GM19240 (cell line): ENCODE data around the gene SCN10A.

Experiments used
- DNase-seq: peaks from one replicate; pipeline ENCODE4 v3.0.0; 2011; ENCODE audit warnings: low spot score; ENCODE audit not compliant: insufficient read length

Gene SCN10A

DNA sequence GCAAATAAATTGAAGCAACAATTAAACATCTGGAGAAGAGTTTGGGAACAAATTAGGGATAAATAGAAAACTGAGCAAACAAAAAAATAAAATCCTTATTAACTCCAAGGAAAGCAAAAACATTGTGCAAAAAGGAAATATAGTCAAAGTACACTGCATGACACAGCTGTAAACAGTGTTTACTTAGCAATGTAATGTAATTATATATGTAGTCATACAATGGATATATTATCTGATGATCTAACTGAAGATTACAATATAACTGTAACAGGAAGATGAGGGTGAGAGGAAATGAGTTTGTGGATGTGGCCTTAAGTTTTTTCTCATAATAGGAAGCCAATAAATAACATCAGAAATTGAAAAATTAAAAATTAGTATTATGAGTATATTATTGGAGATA lies 42.5 kb downstream of the SCN10A start:
- no peak for DNase-seq

DNA sequence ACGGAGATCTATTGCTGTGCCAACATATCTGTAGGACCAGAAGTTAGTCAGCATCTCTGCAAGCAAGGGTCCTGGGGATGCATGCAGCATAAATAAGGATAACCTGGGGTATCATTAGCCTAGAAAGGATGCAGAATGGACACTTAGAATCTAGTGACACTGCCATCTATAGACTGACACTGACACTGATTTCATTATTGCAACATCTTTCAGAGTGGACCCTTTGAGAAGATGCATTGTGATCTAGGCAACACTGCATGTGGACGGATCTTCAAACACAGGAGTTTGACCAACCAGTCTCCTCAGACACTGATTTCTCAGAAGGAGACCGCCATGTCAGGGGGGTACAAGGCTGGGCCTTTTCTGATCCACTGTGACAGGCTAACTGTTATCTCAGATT lies 52.4 kb downstream of the SCN10A start:
- DNase-seq, result no peak

DNA sequence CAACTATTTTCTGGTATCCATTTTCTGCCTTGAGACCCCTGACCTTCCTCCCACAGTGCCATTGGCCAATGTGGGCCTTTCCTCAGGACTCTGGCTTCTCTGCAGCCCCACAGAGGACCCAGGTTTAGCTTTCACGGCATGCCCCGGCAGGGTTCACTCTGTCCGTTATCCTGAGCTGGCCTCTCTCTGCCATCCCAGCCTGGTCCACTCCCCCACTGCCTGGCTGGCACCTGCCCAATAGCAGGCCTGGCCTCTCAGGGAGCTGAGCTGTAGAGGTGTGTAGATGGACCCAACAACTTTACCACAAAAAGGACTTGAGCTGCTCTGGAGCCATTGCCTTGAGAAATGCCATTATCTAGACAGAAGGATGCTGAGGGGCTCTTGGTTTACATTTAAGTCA lies 57.5 kb downstream of the SCN10A start:
- DNase-seq, result no peak

DNA sequence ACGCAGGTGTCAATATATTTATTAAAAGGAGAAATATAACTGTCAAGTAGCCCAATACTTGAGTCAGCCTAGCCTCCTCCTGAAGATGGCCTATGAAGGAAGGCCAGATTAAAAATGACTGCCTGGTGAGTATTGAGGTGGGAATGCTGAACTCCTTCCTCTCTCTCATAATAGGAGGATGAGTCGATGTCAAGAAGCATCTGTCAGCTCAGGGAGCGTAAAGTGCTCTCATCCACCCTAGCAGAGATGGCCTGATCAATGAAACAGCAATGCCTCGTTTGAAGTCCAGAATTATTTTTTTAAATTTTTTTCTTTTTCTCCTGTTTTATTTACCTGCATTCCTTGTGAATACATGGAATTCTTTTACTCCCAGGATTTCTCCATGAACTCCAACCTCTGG lies 58.3 kb downstream of the SCN10A start:
- DNase-seq, result no peak

DNA sequence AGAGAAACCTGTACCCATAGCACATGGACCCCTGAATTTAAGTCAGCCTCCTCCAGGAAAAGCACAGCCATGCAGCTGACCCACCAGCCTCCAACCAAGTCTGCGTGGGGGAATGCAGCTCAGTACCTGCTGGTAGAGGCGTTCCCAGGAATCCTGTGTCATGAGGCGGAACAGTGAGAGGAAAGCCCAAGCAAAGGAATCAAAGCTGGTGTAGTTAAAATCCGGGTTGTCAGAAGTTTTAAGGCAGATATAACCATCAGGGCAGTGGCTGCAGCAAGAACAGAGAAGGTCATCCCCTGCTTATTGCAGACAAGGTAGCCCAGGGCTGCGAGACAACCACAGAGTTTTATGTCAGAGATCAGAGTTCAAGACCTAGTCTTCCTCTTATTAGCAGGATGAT lies 59.1 kb downstream of the SCN10A start:
- DNase-seq, result no peak

DNA sequence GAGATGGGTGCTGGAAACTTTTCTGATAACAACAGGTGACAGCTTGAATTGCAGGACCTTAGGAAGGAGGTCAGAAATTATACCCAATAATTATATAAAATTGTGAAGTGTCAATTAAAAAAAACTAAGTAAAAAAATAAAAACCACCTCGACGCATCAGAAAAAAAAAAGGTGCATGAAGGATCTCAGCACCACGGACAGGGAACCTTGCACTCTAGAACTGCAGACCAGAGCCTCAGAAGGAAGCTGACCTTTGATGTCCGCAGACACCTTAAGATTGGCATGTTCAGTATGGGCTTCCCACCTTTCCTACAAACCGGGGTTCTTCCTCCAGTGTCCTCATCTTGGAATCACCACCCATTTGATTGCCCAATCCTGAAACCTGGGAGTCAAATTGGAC lies 60.9 kb downstream of the SCN10A start:
- DNase-seq, result no peak

DNA sequence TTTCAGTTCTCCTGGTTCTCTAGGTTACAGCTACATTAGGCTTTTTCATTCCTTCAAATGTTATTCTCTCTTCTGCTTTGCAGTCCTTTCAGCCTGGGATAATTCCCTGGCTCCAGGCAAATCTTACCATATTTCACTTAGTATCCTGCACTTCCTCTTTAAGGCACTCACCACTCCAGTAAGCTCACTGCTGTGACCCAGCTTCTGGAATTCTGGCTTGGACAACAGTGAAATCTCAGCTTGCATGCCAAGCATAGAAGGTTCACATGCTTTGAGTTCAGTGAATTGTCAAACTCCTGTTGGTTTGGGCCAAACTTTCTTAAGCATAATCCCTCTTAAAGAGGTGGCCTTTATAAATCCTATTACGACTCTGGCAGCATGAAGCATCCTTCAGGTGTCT lies 69.4 kb downstream of the SCN10A start:
- no peak for DNase-seq

DNA sequence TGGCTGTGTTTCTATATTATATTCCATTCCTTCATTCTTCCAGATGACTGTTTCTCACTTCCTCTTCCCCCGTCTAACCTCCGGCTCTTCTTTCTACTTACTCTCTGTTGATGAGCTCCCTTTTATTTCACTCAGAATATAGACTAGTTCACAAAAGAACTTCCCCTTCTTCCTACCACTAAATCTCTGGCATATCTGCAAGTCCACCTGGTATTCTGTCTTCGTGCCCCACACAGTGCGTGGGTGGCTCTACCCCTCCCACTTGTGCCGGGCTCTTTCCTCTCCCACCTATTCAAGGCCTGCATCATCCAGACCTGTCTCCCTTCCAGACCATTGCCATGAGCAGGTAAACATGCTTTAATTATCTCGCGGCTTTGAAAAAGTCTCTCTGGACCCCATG lies 73.0 kb downstream of the SCN10A start:
- no peak for DNase-seq

DNA sequence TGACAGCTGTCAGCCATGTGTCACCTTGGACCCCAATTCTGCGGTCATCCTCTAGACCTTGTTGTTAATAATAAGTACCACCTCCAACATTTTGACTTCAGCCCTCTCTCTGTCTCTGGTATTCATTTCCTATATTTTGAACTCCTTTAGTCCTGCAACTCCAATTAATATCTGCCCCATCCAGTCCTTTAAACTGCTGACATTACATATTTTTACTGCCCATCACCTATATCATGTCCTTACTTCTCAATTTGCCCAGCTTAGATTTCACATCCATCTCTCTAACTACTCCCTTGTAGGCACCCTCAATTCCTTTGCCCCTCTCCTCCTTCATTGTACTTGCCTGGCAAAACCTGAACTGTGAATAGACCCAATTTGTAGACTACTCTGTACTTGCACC lies 73.5 kb downstream of the SCN10A start:
- no peak for DNase-seq

DNA sequence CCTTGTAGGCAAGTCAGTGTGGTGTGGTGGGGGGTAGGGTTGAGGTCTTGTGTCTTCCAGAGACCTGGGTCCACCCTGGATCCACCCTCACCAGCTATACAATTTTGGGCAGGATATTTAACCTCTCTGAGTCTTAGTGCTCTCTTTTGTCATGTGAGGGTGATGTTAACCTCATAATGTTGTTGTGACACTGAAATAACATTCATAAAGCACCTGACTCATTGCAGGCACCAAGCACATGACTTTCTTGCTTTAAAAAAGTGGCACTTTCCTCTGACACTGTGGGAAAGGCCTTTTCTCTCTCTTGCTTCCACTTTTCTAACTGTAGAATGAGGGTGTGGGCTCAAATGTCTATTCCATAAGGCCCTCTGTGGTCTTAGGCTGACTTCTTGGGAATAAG lies 75.5 kb downstream of the SCN10A start:
- DNase-seq, result no peak

DNA sequence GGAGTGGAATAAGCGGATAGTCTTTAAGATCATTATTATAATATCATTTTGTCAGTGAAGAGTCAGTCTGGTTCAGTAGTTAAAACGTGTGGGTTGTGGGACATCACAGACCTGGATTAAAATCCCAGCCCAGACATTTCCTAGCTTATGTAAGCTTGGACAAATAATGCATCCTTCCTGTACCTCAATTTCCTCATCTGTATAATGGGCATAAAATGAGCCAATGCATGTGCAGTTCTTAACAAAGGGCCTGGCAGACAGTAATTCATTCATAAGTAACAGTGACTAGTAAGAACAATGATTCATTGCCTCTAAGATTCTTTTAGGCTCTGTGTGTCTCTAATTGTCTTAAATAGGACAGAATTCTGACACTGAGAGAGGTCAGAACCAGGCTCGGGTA lies 76.1 kb downstream of the SCN10A start:
- DNase-seq, result no peak

DNA sequence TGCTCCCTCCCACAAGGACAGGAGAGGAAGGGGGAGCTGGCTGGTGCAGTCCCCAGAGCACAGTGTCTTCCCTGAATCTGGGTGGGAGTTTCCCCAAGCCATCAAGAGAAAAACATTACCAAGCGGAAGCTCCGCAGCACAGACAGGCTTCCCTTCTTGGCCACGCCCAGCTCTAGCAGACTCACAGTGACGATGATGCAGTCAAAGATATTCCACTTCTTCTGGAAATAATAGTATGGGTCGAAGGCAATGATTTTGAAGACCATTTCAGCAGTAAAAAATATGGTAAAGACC lies 76.7 kb downstream of the SCN10A start:
- no peak for DNase-seq

DNA sequence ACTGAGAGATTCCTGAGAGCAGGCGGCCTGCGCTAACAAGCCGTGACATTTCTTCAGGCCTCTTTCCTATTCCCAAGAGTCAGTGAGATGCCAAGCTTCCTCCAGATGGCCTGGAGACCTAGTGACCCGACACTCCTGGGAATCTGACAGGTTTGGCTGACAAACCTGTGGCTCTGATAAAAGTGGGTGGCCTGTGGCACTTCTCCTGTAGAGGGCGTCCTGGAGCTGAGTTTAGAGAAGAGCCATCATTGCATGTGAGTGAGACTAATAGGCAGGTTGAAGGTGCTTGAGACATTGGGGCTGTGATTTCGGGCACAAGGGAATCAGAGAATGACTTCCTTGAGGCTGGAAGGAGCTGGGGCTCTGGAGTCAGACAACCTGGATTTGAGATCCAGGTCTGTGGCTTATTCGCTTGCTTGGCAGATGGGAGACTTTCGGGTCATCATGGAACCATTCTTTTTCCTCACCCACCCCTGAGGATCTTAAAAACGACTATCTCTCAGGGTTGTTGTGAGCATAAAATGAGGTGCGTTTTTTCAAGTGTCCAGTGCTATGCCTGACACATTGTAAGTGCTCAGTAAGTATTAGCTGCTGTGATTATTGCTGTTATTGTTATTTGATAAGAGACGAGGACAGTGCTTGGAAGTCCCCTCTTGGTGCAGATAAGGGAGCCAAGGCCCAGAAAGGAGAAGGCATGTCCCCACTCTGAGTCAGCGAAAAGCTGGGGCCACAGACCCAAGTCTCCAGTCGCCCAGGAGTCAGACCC lies 77.2 kb downstream of the SCN10A start:
- DNase-seq, result no peak

DNA sequence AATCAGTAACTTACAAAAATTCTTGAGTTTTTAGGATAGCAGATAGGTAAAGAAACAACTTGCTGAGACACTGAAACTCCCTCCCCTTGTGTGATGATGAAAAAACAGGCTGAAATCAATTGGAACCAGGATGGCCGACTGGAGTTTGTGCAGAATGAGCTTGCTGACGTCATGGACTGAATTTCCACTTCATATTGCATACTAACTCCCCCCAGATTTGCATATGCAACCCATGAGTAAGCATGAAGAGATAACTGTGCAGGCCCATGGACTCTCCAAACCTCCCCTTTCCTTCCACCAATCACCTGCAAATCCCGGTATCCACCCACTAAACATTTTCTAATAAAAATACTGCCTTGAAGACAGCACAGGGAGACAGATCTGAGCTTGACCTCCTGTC lies 84.5 kb downstream of the SCN10A start:
- DNase-seq, result no peak

DNA sequence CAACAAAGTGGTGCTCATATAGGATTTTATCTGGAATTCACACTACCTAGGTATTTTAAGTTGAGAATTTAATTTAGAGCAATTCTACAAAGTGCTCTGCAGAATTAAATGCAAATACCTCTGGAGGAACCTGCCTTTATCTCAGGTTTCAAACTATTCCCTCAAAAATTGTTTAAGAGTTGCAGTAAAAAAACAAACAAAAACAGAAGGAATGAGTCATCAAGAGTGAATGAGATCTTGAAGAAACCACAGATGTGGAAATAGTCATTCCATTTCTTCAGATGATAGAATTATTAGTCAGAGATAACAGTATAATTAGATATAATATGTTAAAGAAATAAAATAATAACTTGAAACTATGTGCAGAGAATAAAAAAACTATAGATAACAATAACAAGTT lies 85.7 kb downstream of the SCN10A start:
- no peak for DNase-seq

DNA sequence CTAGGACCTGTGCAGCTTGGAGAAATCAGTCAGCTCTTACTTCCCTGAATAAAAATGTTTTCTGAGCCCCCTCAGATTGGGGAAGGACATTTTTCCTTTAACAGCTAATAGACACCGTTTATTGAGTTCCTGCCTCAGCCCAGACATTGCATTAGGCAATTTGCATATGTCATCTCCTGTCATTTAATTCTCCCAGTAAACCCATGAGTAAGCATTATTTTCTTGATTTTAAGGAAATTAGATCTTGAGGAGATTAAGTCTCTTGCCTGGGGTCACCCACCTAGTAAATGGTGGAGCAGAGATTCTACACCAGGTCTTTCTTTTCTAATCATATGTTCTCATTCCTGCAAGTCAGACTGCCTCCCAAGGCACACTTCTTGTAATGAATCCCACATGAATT lies 88.0 kb downstream of the SCN10A start:
- DNase-seq, result no peak

DNA sequence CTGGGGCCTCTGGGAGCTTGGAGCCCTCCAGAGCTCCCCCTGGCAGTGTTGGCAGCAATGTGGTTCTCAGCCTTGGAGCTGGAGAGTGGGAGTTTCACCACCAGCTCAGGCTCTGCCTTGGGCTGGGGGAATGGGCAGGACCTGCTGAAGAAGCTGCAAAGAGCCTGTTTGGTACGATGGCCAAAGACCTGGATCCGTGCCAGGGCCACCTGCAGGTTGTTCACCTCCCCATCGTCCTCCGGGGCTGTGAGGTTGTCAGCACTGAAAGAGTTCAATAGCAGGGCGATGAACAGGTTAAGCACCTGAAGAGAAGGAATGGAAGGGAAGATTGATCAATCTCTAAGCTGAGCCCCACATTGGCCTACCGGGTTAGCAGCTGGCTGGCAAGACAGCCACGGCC lies 89.3 kb downstream of the SCN10A start:
- DNase-seq, result no peak

DNA sequence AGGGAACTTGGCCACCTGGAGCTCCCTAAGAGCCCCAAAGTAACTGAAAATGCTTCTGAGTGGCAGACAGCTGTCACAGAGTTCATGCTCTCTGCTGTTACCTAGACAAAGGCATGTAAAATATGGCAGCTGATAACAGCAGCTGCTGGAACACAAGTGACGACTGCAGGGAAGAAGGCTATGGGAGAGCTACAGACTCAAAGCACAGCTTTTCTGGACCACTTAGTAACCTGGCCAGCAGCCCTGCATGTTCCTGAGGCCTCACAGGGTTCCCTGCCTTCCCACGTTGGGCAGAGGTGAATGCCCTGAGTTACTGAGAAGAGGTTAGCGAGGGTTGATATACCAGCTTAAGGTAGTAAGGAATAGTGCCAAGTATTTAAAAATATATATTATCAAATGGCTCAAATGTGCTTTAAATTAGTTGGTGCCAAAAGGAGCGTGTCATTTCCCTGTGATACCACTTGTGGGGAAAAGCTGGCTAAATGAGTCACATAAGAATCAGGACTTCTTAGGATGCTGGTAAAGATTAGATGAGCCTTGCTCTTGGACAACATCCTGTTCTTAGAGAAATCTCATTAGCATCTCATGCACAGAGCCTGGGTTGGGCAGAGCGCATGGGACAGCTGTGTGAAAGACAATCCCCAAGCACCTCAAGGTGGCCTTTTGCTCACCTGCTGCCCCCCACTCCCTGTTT lies 90.1 kb downstream of the SCN10A start:
- DNase-seq, result no peak

DNA sequence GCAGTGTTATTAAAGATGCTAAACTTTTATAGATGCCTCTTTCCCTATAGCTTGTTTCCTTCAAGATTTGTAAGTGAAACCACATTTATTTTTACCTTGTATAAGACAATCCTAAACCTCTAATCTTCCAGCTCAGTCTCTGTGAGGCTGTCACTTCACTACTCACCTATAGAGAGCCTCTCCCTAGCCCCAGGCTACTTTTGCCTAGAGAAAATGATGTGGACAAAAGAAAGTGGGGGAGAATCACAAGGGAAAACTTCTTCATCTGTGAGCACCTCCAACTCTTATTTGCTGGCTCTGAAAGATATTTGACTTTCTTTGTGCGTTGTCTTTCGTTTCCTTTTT lies 91.7 kb downstream of the SCN10A start:
- no peak for DNase-seq

DNA sequence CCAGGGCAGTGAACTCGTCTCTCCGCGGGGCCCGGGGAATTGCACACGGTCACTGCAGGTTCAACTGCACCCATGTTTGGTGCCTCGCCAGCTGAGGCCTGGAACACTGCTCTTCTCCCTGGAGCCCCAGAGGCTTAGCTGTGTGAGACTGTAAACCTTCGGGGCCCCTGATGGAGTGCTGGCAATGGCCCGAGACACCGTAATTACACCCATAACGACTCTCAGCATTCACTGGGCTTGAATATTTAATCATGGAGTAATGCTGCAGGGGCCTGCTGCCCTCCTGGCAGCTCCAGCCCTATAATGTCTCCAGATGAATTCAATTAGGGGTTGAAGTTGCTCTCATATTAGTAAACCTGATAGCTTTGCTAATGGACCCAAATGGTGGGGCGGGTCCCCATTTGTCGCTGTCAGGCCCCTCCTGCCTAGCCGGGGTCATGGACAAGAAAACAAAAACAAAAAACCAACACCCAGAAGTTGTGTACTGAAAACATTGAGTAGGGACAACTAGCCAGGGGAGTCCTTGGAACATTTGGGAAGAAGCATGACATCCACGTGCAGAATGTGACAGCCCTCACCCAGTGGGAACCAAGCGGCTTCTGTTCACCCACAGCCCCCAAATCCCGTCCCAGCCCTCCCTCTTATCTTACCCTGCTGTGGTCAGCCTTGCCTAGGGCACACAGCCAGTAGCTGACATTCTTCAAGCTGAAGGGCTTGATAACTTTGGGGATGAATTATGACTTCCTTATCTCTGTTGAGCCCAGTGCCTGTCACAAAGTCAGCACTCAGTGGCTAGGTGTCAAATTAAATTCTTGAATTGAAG lies 92.2 kb downstream of the SCN10A start:
- DNase-seq, result no peak

DNA sequence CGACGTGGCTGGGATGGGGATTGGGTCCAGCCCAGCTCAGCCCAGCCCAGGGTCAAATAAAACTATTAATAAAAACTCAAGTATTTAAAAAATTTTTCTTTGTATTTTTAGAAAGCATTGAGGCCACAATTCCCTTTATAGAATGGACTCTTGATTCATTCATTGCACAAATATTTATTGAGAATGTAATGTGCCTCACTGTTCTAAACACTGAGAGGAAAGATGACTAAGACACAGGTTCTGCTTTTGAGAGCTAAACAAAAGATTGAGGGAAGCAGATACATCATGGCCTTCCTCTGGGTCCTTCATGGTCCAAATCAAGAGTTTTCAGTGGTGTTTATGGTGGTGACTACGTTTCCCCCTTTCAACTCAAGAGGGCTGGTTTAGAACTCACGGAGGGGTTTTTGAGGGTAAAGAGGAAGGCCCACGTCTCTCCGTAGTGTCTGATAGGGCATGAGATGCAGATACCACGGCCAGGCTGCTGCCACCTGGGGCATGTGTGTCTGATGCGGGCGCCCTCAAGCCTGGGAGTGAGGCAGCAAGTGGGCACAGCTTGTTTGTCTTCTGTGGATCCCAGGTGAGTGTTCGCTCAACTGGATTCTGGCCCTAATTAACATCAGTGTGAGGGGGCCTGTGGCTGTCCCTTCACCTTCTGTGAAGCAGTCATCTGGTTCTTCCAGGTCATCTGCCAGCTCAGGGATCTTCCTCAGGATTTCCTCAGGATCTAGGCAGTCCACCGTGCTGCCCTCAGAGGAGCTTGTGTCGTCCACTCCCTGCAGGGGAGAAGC lies 93.0 kb downstream of the SCN10A start:
- DNase-seq, result no peak

DNA sequence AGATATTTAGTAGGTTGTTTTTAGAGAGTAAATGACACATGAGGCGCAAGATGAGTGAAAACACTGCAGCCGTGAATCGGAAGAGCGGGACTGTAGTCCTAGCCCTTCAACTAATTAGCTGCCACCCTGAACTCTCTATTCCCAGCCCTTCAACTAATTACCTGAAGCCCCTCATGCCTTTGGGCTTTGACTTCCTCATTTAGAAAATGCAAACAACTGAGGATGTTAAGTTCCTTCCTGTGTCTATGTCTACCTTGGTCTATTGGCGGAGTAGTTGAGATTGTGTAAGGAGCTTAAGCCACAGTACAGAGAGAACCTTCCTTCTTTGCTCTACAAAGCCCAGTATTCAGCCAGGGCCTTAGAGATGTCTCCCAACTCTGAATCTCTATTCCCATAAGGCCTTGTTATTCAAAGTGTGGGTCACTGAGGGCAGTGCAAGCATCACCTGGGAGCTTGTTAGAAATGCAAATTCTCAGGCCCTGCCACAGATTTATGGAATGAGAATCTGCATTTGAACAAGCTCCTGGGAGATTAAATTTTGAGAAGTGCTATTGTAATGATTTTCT lies 94.7 kb downstream of the SCN10A start:
- DNase-seq, result no peak
